H1 (cell line): ENCODE data around the gene FAAP100. TPM values are rescaled to one million over a fixed set of nuclear protein-coding genes. Genes with fewer than 3 reads are reported as not detected.

Experiments
- CTCF ChIA-PET: fragments of 300-600 bp; sonication (Branson Sonifier 250); formaldehyde crosslinking; loops from one replicate; lab custom pipeline; 2021; ENCODE audit not compliant: partially characterized antibody; lab: Charles Lee
- POLR2A ChIA-PET: fragments of 300-600 bp; sonication (Branson Sonifier 250); formaldehyde crosslinking; loops from one replicate; lab custom pipeline; 2021; ENCODE audit warnings: inconsistent platforms; ENCODE audit not compliant: partially characterized antibody; lab: Charles Lee
- DNase-seq, 2 experiments: peaks; one replicate each; pipeline versions ENCODE4 v3.0.0 to v3.0.0-alpha.2; 2010 to 2022; ENCODE audit warnings: low spot score in 2 of 2, low read depth in 1 of 2, mixed read lengths in 1 of 2
- FAIRE-seq: peaks from 2 replicates; lab custom pipeline; 2011; peaks lifted over from hg19 to GRCh38; lab: Jason Lieb, UNC
- H2AFZ ChIP-seq: 2 replicates; pipeline ENCODE4 v1.8.1; 2012; ENCODE audit warnings: low read length, inconsistent platforms
- H2AK5ac ChIP-seq: 2 replicates; pipeline ENCODE4 v1.6.1; 2013; ENCODE audit warnings: low read depth, low read length
- H2BK120ac ChIP-seq: replicated peaks from 2 replicates; pipeline ENCODE3; 2013; ENCODE audit warnings: low read depth, low read length, inconsistent platforms
- H2BK12ac ChIP-seq: 2 replicates; pipeline ENCODE4 v1.6.1; 2013; ENCODE audit warnings: low read depth, low read length
- H2BK15ac ChIP-seq: 2 replicates; pipeline ENCODE4 v1.6.1; 2013; ENCODE audit warnings: low read length
- H2BK20ac ChIP-seq: 2 replicates; pipeline ENCODE4 v1.6.1; 2013; ENCODE audit warnings: low read length
- H2BK5ac ChIP-seq: 2 replicates; pipeline ENCODE4 v1.6.1; 2013; ENCODE audit warnings: low read depth, low read length
- H3K14ac ChIP-seq: 2 replicates; pipeline ENCODE4 v1.6.1; 2013; ENCODE audit warnings: inconsistent platforms; ENCODE audit not compliant: insufficient read length
- H3K18ac ChIP-seq: 2 replicates; pipeline ENCODE4 v1.6.1; 2013; ENCODE audit warnings: low read length; ENCODE audit errors: extremely low read depth
- H3K23ac ChIP-seq: 2 replicates; pipeline ENCODE4 v1.6.1; 2013; ENCODE audit warnings: inconsistent platforms; ENCODE audit not compliant: insufficient read length
- H3K23me2 ChIP-seq: 2 replicates; pipeline ENCODE4 v1.6.1; 2013; ENCODE audit warnings: low read depth, low read length
- H3K27ac ChIP-seq: 2 replicates; pipeline ENCODE4 v1.6.1; 2011; ENCODE audit warnings: low read depth, low read length, inconsistent platforms
- H3K27me3 ChIP-seq, 4 experiments: replicated peaks in 1 of 4; 1 replicate in 1 of 4; 2 replicates in 3 of 4; pipeline versions ENCODE4 v1.6.1 to v1.8.1; 2011 to 2013; ENCODE audit warnings: low read length in 3 of 4, mild to moderate bottlenecking in 3 of 4, inconsistent platforms in 2 of 4, mixed read lengths in 2 of 4, moderate library complexity in 1 of 4; ENCODE audit not compliant: control insufficient read depth in 3 of 4, insufficient read depth in 3 of 4; ENCODE audit errors: extremely low read depth in 1 of 4
- H3K36me3 ChIP-seq, 4 experiments: 2 replicates each; pipeline versions ENCODE4 v1.6.1 to v1.8.1; 2011 to 2013; ENCODE audit warnings: mild to moderate bottlenecking in 4 of 4, low read length in 3 of 4, moderate library complexity in 2 of 4, control low read depth in 1 of 4, inconsistent platforms in 1 of 4; ENCODE audit not compliant: insufficient read depth in 4 of 4, control insufficient read depth in 2 of 4
- H3K4ac ChIP-seq: replicated peaks from 2 replicates; pipeline ENCODE3; 2013; ENCODE audit warnings: low read length, low read depth, mixed read lengths, inconsistent platforms; ENCODE audit not compliant: insufficient read length
- H3K4me1 ChIP-seq, 4 experiments: replicated peaks in 1 of 4; 1 replicate in 1 of 4; 2 replicates in 3 of 4; pipeline versions ENCODE4 v1.6.1 to v1.8.1; 2011 to 2013; ENCODE audit warnings: low read length in 3 of 4, inconsistent platforms in 2 of 4, mixed read lengths in 1 of 4; ENCODE audit not compliant: insufficient read depth in 4 of 4, control insufficient read depth in 3 of 4
- H3K4me2 ChIP-seq, 2 experiments: 2 replicates each; pipeline versions ENCODE4 v1.6.1 to v1.8.1; 2011 to 2013; ENCODE audit warnings: low read depth in 2 of 2, low read length in 2 of 2, control low read depth in 1 of 2, inconsistent platforms in 1 of 2, mild to moderate bottlenecking in 1 of 2; ENCODE audit not compliant: insufficient read depth in 1 of 2
- H3K4me3 ChIP-seq, 4 experiments: fragments of 200-600, 300-600 bp in 1 of 4; sonication (generic), shearing (Covaris generic), sonication (Bioruptor Twin) in 1 of 4; 2 replicates each; pipeline versions ENCODE4 v1.5.1 to v1.8.1; 2011 to 2016; ENCODE audit warnings: low read length in 4 of 4, low read depth in 3 of 4, control low read depth in 2 of 4, inconsistent platforms in 2 of 4, mild to moderate bottlenecking in 2 of 4, mixed read lengths in 1 of 4, moderate library complexity in 1 of 4; ENCODE audit not compliant: insufficient read depth in 2 of 4; ENCODE audit errors: extremely low read depth in 1 of 4
- H3K56ac ChIP-seq: replicated peaks from 2 replicates; pipeline ENCODE3; 2013; ENCODE audit warnings: low read depth, mild to moderate bottlenecking, mixed read lengths, low read length, inconsistent platforms; ENCODE audit not compliant: insufficient read length
- H3K79me1 ChIP-seq: 2 replicates; pipeline ENCODE4 v1.6.1; 2013; ENCODE audit warnings: low read depth, low read length, control low read depth
- H3K79me2 ChIP-seq, 2 experiments: 2 replicates each; pipeline versions ENCODE4 v1.6.1 to v1.8.1; 2012 to 2013; ENCODE audit warnings: low read length in 2 of 2, mild to moderate bottlenecking in 2 of 2, inconsistent platforms in 1 of 2; ENCODE audit not compliant: insufficient read depth in 2 of 2, control insufficient read depth in 1 of 2
- H3K9ac ChIP-seq, 4 experiments: replicated peaks in 1 of 4; 1 replicate in 1 of 4; 2 replicates in 3 of 4; pipeline versions ENCODE4 v1.6.1 to v1.8.1; 2011 to 2013; ENCODE audit warnings: low read depth in 3 of 4, low read length in 3 of 4, control low read depth in 2 of 4, mild to moderate bottlenecking in 2 of 4, moderate library complexity in 2 of 4, inconsistent platforms in 1 of 4; ENCODE audit errors: extremely low read depth in 1 of 4
- H3K9me3 ChIP-seq, 2 experiments: 2 replicates each; pipeline versions ENCODE4 v1.6.1 to v1.8.1; 2012 to 2013; ENCODE audit warnings: mild to moderate bottlenecking in 2 of 2, moderate library complexity in 2 of 2, control low read depth in 1 of 2, inconsistent platforms in 1 of 2, low read depth in 1 of 2, low read length in 1 of 2, mixed read lengths in 1 of 2; ENCODE audit not compliant: insufficient read depth in 2 of 2
- H4K20me1 ChIP-seq, 2 experiments: replicated peaks in 1 of 2; 2 replicates each; pipeline versions ENCODE3 to v1.8.1; 2011 to 2013; ENCODE audit warnings: inconsistent platforms in 2 of 2, low read length in 2 of 2, mild to moderate bottlenecking in 1 of 2; ENCODE audit not compliant: insufficient read depth in 2 of 2, control insufficient read depth in 1 of 2
- H4K5ac ChIP-seq: 2 replicates; pipeline ENCODE4 v1.6.1; 2013; ENCODE audit warnings: low read length, low read depth, mixed read lengths, inconsistent platforms; ENCODE audit not compliant: insufficient read length
- H4K8ac ChIP-seq: 2 replicates; pipeline ENCODE4 v1.8.0; 2013; ENCODE audit warnings: mild to moderate bottlenecking, moderate library complexity, low read length, inconsistent platforms; ENCODE audit not compliant: insufficient read depth; ENCODE audit errors: extremely low read depth
- H4K91ac ChIP-seq: replicated peaks from 2 replicates; pipeline ENCODE3; 2013; ENCODE audit warnings: low read length, mixed read lengths, inconsistent platforms; ENCODE audit not compliant: insufficient read length
- WGBS, 2 experiments: shearing (Covaris generic) in 1 of 2; methylation state at CpG; one replicate each; pipeline versions ENCODE4 v1.1.6 to v1.1.7; 2013 to 2015; ENCODE audit warnings: low lambda C conversion rate in 2 of 2, mixed read lengths in 2 of 2, inconsistent platforms in 1 of 2, low coverage in 1 of 2, missing lambda C conversion rate in 1 of 2; ENCODE audit not compliant: insufficient replicate concordance in 2 of 2, insufficient coverage in 1 of 2, insufficient read length in 1 of 2; ENCODE audit errors: extremely low coverage in 1 of 2, missing lambda C conversion rate in 1 of 2; 5-methylcytosine and 5-hydroxymethylcytosine counted together
- polyA plus RNA-seq, 7 experiments: library from polyadenylated mRNA; depleted of rRNA in 3 of 7; stranded (reverse) in 5 of 7; unstranded in 2 of 7; fragments of >200 nt in 5 of 7; fragments of 200-250 nt in 2 of 7; gene quantifications; 1 replicate in 5 of 7; 2 replicates in 1 of 7; 4 replicates in 1 of 7; pipeline versions ENCODE4 v1.2.1 to v1.2.3, GENCODE V29; 2011 to 2013; ENCODE audit warnings: missing spikeins in 2 of 7, mixed read lengths in 2 of 7
- total RNA-seq: library from RNA; stranded (reverse); fragmentation: NEBNext Ultra II Directional; extraction: Animal tissue kit (Norgen Biotek cat#: 25700); gene quantifications from 2 replicates; pipeline ENCODE4 v1.2.1, GENCODE V29; 2021

The FAAP100 gene
- total and polyA plus RNA-seq, 2 of the 8 experiments (the other 6 are each of a cell fraction or from before 2014, with no cell fraction given), result 23.2 to 41.8 TPM

DNA sequence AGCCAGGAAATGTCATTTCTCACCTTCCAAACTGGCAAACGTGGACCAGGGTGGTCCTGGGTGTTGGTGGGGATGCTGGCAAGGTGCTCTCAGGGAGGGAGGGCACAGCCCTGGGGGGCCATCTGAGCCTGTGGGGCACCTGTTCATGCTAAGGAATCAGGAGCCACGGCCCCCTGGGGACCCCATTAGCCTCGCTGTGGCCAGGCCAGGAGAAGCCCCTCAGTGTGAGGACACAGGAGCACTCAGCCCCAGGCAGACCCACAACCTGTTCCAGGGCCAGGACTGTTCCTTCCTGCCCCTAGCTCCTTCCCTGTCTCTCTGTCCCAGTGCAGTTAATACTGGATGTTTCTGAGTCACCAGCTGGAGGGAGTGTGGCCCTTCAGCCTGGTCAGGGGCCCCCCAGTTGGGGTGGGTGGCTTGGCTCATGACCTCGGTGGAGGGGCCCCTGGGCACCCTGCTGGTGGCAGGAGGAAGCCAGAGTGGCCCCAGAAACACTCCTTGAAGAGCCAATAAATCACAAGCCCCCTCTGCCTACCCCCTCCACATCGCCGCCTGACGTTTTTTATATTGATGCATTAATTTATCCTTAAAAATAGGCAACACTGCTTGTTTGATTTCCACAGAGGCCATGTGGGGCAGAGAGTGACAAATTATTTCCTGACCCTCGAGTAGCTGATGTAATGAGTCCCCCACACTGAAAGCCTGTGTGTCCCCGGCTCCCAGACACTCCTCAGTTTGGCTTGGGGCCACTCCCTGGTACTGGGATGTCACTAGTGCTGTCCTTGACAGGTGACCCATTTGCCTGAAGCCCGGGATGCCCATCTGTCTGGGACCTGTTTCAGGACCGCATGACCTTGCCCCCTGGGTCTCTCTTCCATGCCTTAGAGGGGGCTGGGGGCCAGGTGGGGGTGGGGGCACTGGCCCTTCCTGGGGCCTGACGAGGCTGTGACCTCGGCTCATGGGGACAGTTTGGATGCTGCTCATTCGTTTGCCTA, 61.9 kb downstream of the FAAP100 start:
- Histone ChIP-seq H4K5ac (peak overlapping the region; percentile 39), H3K79me2 (no peaks in the 10 kb centered on the region), H3K9ac (no peak overlapping the region), H3K23me2 (peaks cover 2% of the 10 kb centered on the region; the same call in 1 of the 2 replicates), H2BK15ac (0 out of 2 replicates have a peak overlapping the region, but pooled peaks have one; percentile 75), H3K36me3 (no peaks in the 10 kb centered on the region), H4K91ac (peak overlapping the region; percentile 12), H3K4ac (peak overlapping the region; percentile 87), H2BK5ac (peak overlapping the region; percentile 92; the same call in 1 of the 2 replicates), H2AFZ (no peak overlapping the region), H3K4me2 (peak overlapping the region; percentile 19 to 62), H3K23ac (no peak overlapping the region), H3K4me1 (peaks cover 6 to 28% (median 22%) of the 10 kb centered on the region in 4 experiments), H3K56ac (no peak overlapping the region), H3K4me3 (peak overlapping the region in 1 of 4 experiments; percentile 7; a peak in 1 of 8 replicates), H4K20me1 (no peaks in the 10 kb centered on the region), H3K18ac (peak overlapping the region; percentile 44), H2BK12ac (peak overlapping the region; percentile 90), H3K14ac (no peak overlapping the region), H3K9me3 (no peaks in the 10 kb centered on the region), H3K27ac (no peak overlapping the region), H2BK20ac (peak overlapping the region; percentile 93; the same call in 1 of the 2 replicates), H2BK120ac (peak overlapping the region; percentile 26), H3K79me1 (no peaks in the 10 kb centered on the region), H2AK5ac (peak overlapping the region; percentile 83; the same call in 1 of the 2 replicates), H3K27me3 (peaks cover 0 to 9% (median 4%) of the 10 kb centered on the region in 4 experiments; a peak in 3 of 7 replicates), H4K8ac (no peak overlapping the region)
- DNase-seq, result no peak
- WGBS, 2 experiments, result 58% methylated on average over 12 of the region's 14 CpGs; no CpG with 5 or more reads in 1 of the 2 experiments
- FAIRE-seq, result no peak
- CTCF ChIA-PET, result interaction anchor here (0.6 to 2.7 kb wide), 10 partner anchors 10 to 240 kb away, joined by 3 to 16 read pairs (median 4); no protein-coding TSS in a partner anchor
- POLR2A ChIA-PET, result interaction anchor here (0.6 to 35.8 kb wide), 12 partner anchors 8 to 696 kb away, joined by 3 to 1004 read pairs (median 6); partner anchors contain the start of genes ACTG1 and FSCN2
